Gastrocnemius medialis (tissue), 4 donors: ENCODE data around the gene ME3.

Source experiments
- POLR2A ChIP-seq, 2 donors: fragments of 450-650 bp; IDR thresholded peaks; one replicate each; pipeline ENCODE4 v1.6.1; 2017; ENCODE audit warnings: antibody characterized with exemption in 2 of 2, mild to moderate bottlenecking in 2 of 2, moderate library complexity in 2 of 2
- TF ChIP-seq, protein P1 (sequence below), 5 experiments: fragments of 450-650 bp in 3 of 5; fragments of 200-600 bp in 2 of 5; sonication (generic) in 2 of 5; IDR thresholded peaks in 4 of 5; conservative IDR thresholded peaks in 1 of 5; 1 replicate in 4 of 5; 2 replicates in 1 of 5; pipeline ENCODE4 v1.5.1; 2016 to 2019; ENCODE audit warnings: antibody characterized with exemption in 5 of 5, mild to moderate bottlenecking in 3 of 5, moderate library complexity in 3 of 5

DNA sequence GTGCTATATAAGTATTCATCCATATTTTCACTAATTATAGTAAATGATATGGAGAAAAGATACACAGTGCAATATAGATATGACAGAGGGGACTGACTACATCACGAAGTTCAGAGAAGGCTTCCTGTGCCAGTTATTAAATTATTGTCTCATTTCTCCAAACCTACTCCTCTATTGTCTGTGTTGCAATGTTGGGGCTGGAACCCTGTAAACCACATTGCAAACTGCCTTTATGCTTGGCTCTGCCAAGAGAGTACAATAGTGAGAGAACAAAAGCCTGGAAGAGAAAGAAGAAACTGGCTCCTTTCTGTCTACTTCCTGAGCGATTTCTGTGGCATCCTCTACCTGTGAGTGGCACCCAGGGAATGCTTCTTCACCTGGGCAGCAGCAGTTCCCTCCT, 46.4 kb downstream of the ME3 start:
- TF ChIP-seq, protein P1, sequence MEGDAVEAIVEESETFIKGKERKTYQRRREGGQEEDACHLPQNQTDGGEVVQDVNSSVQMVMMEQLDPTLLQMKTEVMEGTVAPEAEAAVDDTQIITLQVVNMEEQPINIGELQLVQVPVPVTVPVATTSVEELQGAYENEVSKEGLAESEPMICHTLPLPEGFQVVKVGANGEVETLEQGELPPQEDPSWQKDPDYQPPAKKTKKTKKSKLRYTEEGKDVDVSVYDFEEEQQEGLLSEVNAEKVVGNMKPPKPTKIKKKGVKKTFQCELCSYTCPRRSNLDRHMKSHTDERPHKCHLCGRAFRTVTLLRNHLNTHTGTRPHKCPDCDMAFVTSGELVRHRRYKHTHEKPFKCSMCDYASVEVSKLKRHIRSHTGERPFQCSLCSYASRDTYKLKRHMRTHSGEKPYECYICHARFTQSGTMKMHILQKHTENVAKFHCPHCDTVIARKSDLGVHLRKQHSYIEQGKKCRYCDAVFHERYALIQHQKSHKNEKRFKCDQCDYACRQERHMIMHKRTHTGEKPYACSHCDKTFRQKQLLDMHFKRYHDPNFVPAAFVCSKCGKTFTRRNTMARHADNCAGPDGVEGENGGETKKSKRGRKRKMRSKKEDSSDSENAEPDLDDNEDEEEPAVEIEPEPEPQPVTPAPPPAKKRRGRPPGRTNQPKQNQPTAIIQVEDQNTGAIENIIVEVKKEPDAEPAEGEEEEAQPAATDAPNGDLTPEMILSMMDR (IDR thresholded peaks at IDR 0.05 in 4 of 5, conservative IDR thresholded peaks at IDR 0.05 in 1 of 5), result no peak
- TF ChIP-seq POLR2A (IDR thresholded peaks at IDR 0.05), result no peak
